Caco-2 (cell line): ENCODE data around the gene CIT. TPM values are rescaled to one million over a fixed set of nuclear protein-coding genes. Genes with fewer than 3 reads are reported as not detected.

ENCODE experiments used
- BruUV-seq: library from RNA; stranded (reverse); fragments of 400-500 nt; replicated peaks from 2 replicates; lab custom pipeline; 2021; lab: Mats Ljungman, UMichigan
- CTCF ChIA-PET: fragments of 300-600 bp; sonication (Branson Sonifier 250); formaldehyde crosslinking; loops from one replicate; lab custom pipeline; 2022; ENCODE audit warnings: antibody characterized with exemption; lab: Charles Lee
- POLR2A ChIA-PET: fragments of 300-600 bp; sonication (Branson Sonifier 250); formaldehyde crosslinking; loops from one replicate; lab custom pipeline; 2022; ENCODE audit warnings: antibody characterized with exemption; lab: Charles Lee
- DNase-seq, 2 experiments: peaks; one replicate each; pipeline versions ENCODE4 v3.0.0 to v3.0.0-alpha.2; 2020 to 2022
- H3K27me3 ChIP-seq: replicated peaks from 2 replicates; pipeline ENCODE4 v1.6.0; 2011; ENCODE audit warnings: low read length; ENCODE audit not compliant: control insufficient read depth, insufficient read depth
- H3K36me3 ChIP-seq: 2 replicates; pipeline ENCODE4 v1.5.1; 2011; ENCODE audit warnings: low read length; ENCODE audit not compliant: control insufficient read depth, insufficient read depth
- H3K4me1 ChIP-seq: fragments of 250-450 bp; sonication (Bioruptor Pico); 2 replicates; pipeline ENCODE4 v1.5.1; 2020; ENCODE audit warnings: mild to moderate bottlenecking
- H3K4me3 ChIP-seq: 2 replicates; pipeline ENCODE4 v1.5.1; 2011; ENCODE audit warnings: low read depth, mild to moderate bottlenecking, control low read depth, low read length
- H3K9me3 ChIP-seq: fragments of 250-450 bp; sonication (Bioruptor Pico); 2 replicates; pipeline ENCODE4 v1.5.1; 2020; ENCODE audit warnings: mild to moderate bottlenecking, moderate library complexity
- H3K27ac Mint-ChIP-seq: one replicate; pipeline ENCODE4 v1.8.0; 2022; ENCODE audit warnings: mixed read lengths; ENCODE audit not compliant: unreplicated experiment
- H3K27me3 Mint-ChIP-seq: one replicate; pipeline ENCODE4 v1.8.0; 2022; ENCODE audit warnings: mixed read lengths; ENCODE audit not compliant: insufficient read depth, unreplicated experiment
- H3K36me3 Mint-ChIP-seq: one replicate; pipeline ENCODE4 v1.8.0; 2022; ENCODE audit warnings: mild to moderate bottlenecking, mixed read lengths; ENCODE audit not compliant: insufficient read depth, unreplicated experiment
- H3K4me1 Mint-ChIP-seq: one replicate; pipeline ENCODE4 v1.8.0; 2022; ENCODE audit warnings: low read depth, mixed read lengths; ENCODE audit not compliant: unreplicated experiment
- H3K4me3 Mint-ChIP-seq: one replicate; pipeline ENCODE4 v1.8.0; 2022; ENCODE audit warnings: mild to moderate bottlenecking, moderate library complexity, mixed read lengths; ENCODE audit not compliant: unreplicated experiment
- H3K9me3 Mint-ChIP-seq: one replicate; pipeline ENCODE4 v1.8.0; 2022; ENCODE audit warnings: mixed read lengths; ENCODE audit not compliant: unreplicated experiment
- CTCF ChIP-seq, 2 experiments: fragments of 200-600 bp in 1 of 2; IDR thresholded peaks; 1 replicate in 1 of 2; 2 replicates in 1 of 2; pipeline versions ENCODE4 v1.5.1 to v1.8.0; 2011 to 2022; ENCODE audit warnings: antibody characterized with exemption in 1 of 2, control low read depth in 1 of 2, inconsistent platforms in 1 of 2, low read depth in 1 of 2, low read length in 1 of 2, mild to moderate bottlenecking in 1 of 2, moderate library complexity in 1 of 2; ENCODE audit not compliant: insufficient read depth in 1 of 2, severe bottlenecking in 1 of 2, unreplicated experiment in 1 of 2
- intact Hi-C: fragments of 100-400 bp; cut with micrococcal nuclease; formaldehyde crosslinking; loops from one replicate; pipeline ENCODE4 v1.10.0; 2022; ENCODE audit not compliant: unreplicated experiment
- total RNA-seq: library from RNA; stranded (reverse); gene quantifications from 2 replicates; pipeline ENCODE4 v1.2.3, GENCODE V29; 2022

Gene CIT
- total RNA-seq, 1 experiment from 2014 or later = 55.9 TPM

GRCh38 chr12:119913536-119914330, 36.6 kb upstream of the CIT start:
- Mint-ChIP-seq H3K27ac (no peak overlapping the region), H3K4me1 (peaks cover 6% of the 10 kb centered on the region), H3K27me3 (no peaks in the 10 kb centered on the region), H3K36me3 (no peaks in the 10 kb centered on the region), H3K4me3 (no peak overlapping the region), H3K9me3 (no peaks in the 10 kb centered on the region)
- 0 out of 2 replicates have a peak, but pooled peaks cover 6% of the 10 kb centered on the region for H3K4me1 ChIP-seq
- no peak for TF ChIP-seq CTCF (IDR thresholded peaks at IDR 0.05; ENCODE audit: insufficient read depth in 1 of 2, low read depth in 1 of 2, low read length in 1 of 2, severe bottlenecking in 1 of 2, unreplicated experiment in 1 of 2)
- POLR2A ChIA-PET = interaction anchor here (0.7 kb wide), 1 partner anchor 150 kb away, joined by 3 read pairs; no protein-coding TSS in a partner anchor
- CTCF ChIA-PET = no interaction called here
- no peaks in the 10 kb centered on the region for H3K27me3 ChIP-seq
- H3K4me3 ChIP-seq = no peak overlapping the region
- no peaks in the 10 kb centered on the region for H3K9me3 ChIP-seq
- BruUV-seq = no TSS peak
- intact Hi-C loops = no loop called here
- no peak for DNase-seq
- no peaks in the 10 kb centered on the region for H3K36me3 ChIP-seq

- Histone ChIP-seq H3K27me3 (no peaks in the 10 kb centered on the region), H3K9me3 (no peaks in the 10 kb centered on the region), H3K4me1 (0 out of 2 replicates have a peak, but pooled peaks cover 6% of the 10 kb centered on the region), H3K36me3 (no peaks in the 10 kb centered on the region), H3K4me3 (no peak overlapping the region)
- Mint-ChIP-seq H3K4me1 (peaks cover 6% of the 10 kb centered on the region), H3K27me3 (no peaks in the 10 kb centered on the region), H3K27ac (no peak overlapping the region), H3K9me3 (no peaks in the 10 kb centered on the region), H3K36me3 (no peaks in the 10 kb centered on the region), H3K4me3 (no peak overlapping the region)
- no TSS peak for BruUV-seq
- POLR2A ChIA-PET = no interaction called here
- no peak for DNase-seq
- CTCF ChIA-PET = interaction anchor here (1.2 kb wide), 1 partner anchor 9 kb away, joined by 3 read pairs; no protein-coding TSS in a partner anchor
- intact Hi-C loops = no loop called here
- TF ChIP-seq CTCF (IDR thresholded peaks at IDR 0.05; ENCODE audit: insufficient read depth in 1 of 2, low read depth in 1 of 2, low read length in 1 of 2, severe bottlenecking in 1 of 2, unreplicated experiment in 1 of 2) = no peak
These were observed 34.1 kb upstream of the CIT start for GRCh38 chr12:119911182-119911581.

- CTCF ChIA-PET = interaction anchor here (1.2 kb wide), 1 partner anchor 8 kb away, joined by 3 read pairs; no protein-coding TSS in a partner anchor
- Mint-ChIP-seq H3K9me3 (no peaks in the 10 kb centered on the region), H3K4me1 (peaks cover 6% of the 10 kb centered on the region), H3K27me3 (no peaks in the 10 kb centered on the region), H3K36me3 (no peaks in the 10 kb centered on the region), H3K4me3 (no peak overlapping the region), H3K27ac (no peak overlapping the region)
- Histone ChIP-seq H3K4me3 (no peak overlapping the region), H3K36me3 (no peaks in the 10 kb centered on the region), H3K4me1 (0 out of 2 replicates have a peak, but pooled peaks cover 6% of the 10 kb centered on the region), H3K27me3 (no peaks in the 10 kb centered on the region), H3K9me3 (no peaks in the 10 kb centered on the region)
- no peak for DNase-seq
- intact Hi-C loops = no loop called here
- no peak for TF ChIP-seq CTCF (IDR thresholded peaks at IDR 0.05; ENCODE audit: insufficient read depth in 1 of 2, low read depth in 1 of 2, low read length in 1 of 2, severe bottlenecking in 1 of 2, unreplicated experiment in 1 of 2)
- POLR2A ChIA-PET = no interaction called here
- no TSS peak for BruUV-seq
These were observed 33.5 kb upstream of the CIT start for GRCh38 chr12:119910586-119910985.
